MM.1S (cell line): ENCODE data around the gene GSG1L2.

Source experiments
- CTCF ChIP-seq: fragments of 300-600 bp; sonication (generic); IDR thresholded peaks from 2 replicates; pipeline ENCODE4 v1.5.1; 2016; ENCODE audit warnings: antibody characterized with exemption, low read length, mixed read lengths
- EZH2 ChIP-seq: fragments of 300-600 bp; sonication (generic); optimal IDR thresholded peaks from 2 replicates; pipeline ENCODE3; 2017; ENCODE audit warnings: low read depth, mild to moderate bottlenecking, antibody characterized with exemption, low read length, mixed read lengths
- EZH2phosphoT487 ChIP-seq: fragments of 300-600 bp; sonication (generic); IDR thresholded peaks from 2 replicates; pipeline ENCODE4 v1.6.1; 2018; ENCODE audit warnings: antibody characterized with exemption, low read length

- no peak for TF ChIP-seq CTCF
- no peak for TF ChIP-seq EZH2phosphoT487
- TF ChIP-seq EZH2, result no peak
These were observed 23.2 kb downstream of the GSG1L2 start for GRCh38 chr17:9798724-9799123.
